ENCODE results near the gene RBM18.
A peak's percentile ranks its signal among the peaks of the same experiment; 100 is the strongest.

Gene RBM18

DNA sequence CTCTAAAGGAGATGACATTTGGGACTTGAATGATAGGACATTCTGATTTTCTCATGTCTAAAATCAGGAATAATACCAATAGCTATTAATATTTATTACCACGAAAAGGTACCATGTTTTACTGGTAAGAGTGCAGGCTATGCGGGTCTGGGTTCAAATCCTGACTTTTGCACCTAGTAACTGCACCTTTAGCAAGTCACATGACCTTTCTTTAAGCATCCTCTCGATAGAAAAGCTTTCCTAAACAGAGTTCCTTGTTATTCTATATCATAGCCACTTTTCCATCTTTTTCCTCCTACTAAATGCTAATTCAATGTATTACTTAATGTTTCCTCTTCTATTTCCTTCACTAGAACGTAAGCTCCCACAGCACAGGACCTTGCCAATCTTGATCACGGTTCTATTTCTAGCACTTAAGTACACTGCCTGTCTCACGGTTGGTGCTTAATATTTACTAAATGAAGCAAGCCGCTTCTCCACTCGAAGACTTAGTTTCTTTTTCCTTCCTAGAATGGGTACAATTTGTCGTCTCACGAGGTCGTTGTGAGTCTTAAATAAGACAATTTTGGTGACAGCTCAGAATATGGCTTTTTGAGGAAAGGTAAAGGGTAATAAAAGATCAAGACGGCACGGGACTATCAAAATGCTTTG, 816 bp downstream of the RBM18 start:
- no peak for DNase-seq (ENCODE audit: low read depth, low spot score)

DNA sequence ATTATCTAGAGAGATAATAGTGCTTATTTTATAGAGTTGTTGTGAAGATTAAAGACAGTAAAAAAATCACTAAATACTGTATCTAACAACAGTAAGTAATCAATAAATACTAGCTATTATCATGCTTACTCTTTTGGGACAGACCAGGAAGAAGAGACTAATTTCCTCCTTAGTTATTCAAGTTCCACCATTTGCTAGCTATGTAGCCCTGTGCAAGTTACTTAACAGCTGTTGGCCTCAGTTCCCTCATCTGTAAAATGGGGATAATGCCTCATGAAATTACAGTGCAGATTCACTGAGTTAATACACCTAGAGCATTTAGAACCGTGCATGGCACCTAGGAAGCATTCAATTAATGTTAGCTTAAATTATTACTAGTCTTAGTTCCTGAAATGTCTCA, 2.6 kb downstream of the RBM18 start:
- DNase-seq (ENCODE audit: low read depth, low spot score) = no peak
- H3K4me3 ChIP-seq (ENCODE audit: low read length) = no peak overlapping the region

More for the DNA sequence above, 816 bp downstream of the RBM18 start:
- peak overlapping the region; percentile 69 for H3K4me3 ChIP-seq (ENCODE audit: low read length)

DNA sequence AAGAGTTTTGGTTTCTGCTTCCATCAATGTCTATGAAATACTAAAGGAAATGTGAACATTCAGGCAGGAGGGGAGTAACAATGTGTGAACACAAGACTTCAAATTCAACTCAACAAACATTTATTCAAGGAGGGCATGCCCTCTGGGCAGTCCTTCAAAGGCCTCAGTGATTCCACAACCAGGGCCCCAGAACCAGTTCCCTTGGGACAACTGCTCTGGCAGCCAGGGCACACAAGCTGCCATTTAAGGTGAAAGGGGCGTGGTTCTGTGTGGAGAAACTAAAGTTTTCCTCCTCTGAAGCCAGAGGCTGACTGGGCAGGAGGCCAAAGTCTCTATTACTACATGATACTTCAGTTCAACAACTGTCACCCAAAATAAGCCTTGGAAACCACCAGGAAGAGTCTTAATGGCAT, 3.2 kb downstream of the RBM18 start:
- no peak overlapping the region for H3K4me3 ChIP-seq (ENCODE audit: low read length)
- no peak for DNase-seq (ENCODE audit: low read depth, low spot score)

DNA sequence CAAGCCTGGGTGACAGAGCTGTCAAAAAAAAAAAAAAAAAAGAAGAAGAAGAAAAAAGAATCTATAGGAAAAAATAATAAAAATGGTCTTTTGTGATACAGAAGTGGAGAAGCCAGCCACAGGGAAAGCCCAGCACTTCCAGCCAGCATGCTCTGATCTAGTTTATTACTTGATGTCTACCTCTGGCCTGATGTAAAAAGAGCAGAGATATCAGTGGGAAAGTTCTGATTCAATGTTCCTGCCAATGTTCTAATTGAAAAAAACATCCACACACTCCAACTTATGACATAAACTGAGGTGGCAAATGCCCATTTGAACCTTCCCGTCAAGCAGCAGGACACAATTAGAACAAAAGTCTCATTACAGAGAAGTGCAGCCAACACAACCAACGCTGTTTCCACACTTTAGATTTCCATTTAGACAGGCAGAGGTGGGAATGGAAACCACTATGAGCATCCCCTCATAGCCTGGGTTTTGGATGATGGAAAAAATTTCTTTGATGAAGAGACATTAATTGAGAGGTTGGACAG, 5.7 kb downstream of the RBM18 start:
- no peak for DNase-seq (ENCODE audit: low read depth, low spot score)
- no peak overlapping the region for H3K4me3 ChIP-seq (ENCODE audit: low read length)

DNA sequence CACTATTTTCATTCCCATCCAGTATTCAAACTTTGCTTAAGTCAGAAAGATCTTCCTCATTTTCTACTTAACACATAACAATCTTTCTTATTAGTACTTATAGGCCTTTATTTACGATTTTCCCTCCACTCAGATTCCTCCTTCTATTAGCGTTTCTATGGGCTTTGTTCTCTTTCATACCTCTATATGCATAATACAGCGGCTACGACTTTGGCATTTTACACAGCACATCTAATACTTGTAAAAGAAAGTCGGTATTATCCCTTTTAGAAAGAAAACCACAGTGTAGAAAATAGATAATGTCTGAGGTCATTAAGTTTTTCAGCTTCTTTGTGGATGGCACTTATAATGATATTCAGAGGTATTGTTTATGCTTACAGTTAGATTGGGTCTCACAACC, 8.4 kb downstream of the RBM18 start:
- DNase-seq (ENCODE audit: low read depth, low spot score) = no peak

DNA sequence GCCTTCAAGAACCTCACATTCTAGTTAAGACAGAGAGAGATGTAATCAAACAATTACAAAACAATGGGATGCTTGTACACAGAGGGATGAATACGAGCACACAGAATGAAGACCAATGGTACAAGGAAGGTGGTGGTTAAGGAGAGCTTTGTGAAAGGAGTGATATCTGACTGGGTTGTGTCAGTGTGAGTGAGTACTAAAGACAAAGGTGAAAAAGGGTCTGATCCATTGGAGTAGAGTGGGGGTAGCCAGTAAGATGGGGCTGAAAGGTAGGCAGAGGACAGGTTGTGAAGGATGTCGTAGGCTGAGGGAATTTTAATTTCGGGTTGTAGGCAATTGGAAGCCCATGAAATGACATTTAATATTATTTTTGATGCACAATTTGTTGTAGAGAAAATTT, 9.9 kb downstream of the RBM18 start:
- no peak for DNase-seq (ENCODE audit: low read depth, low spot score)
- H3K4me3 ChIP-seq (ENCODE audit: low read length) = no peak overlapping the region

More for the DNA sequence above, 8.4 kb downstream of the RBM18 start:
- no peak overlapping the region for H3K4me3 ChIP-seq (ENCODE audit: low read length)

DNA sequence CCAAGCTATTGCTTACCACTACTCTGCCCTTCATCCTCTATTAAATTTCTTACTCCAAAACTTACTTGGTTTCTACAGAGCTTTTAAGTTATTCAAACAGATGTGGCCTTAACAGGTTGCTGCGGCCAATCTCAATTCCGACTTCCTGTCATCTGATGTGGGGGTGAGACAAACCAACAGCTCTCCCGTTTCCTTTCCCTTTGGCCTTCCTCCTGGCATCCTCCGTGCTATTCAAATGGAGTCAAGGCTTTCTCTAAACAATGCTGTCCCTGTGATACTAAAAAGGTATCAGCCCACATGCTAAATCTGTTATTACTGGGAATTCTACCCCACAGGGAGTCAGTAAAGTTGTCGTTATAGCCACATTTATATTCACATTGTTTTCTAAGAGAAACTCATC, 11.8 kb downstream of the RBM18 start:
- no peak for DNase-seq (ENCODE audit: low read depth, low spot score)
- no peak overlapping the region for H3K4me3 ChIP-seq (ENCODE audit: low read length)

DNA sequence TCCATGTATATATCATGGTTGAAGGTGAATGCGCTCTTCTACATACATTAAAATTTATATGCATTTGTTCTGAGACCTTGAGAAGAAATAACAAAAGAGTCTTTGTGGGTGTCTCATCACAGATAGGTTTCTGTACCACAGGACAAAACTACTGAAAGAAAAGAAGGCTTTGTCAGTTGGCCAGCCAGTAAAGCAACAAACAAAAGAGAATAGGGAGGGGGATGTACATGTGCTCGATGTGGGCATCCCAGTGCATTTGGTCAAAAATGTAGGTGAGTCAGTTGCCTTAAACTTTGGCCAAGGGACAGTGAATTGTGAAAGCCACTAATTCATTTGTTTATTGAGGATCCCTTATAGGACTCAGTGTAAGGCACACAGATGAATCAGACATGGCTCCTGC, 13.3 kb downstream of the RBM18 start:
- no peak overlapping the region for H3K4me3 ChIP-seq (ENCODE audit: low read length)
- DNase-seq (ENCODE audit: low read depth, low spot score) = no peak

DNA sequence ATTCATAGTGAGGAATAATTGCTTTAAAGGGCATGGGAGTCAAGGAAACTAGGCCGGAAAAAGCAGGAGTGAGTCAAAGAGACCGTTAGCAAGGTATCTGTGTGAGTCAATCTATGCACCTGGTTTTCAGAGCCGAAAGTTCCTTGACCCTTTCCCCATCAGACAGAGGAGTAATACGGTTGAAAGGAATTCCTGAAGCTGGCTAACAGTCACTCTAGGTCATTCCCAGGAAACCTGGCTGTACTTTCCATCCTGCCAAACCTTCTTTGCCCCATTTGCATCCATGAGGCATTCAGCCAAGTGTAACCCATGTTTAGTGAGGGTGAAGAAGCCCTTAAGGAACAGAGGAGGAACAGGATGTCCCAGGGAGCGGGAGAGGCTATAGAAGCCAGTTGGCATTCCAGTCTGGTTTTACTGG, 16.2 kb downstream of the RBM18 start:
- H3K4me3 ChIP-seq (ENCODE audit: low read length) = no peak overlapping the region
- DNase-seq (ENCODE audit: low read depth, low spot score) = no peak

DNA sequence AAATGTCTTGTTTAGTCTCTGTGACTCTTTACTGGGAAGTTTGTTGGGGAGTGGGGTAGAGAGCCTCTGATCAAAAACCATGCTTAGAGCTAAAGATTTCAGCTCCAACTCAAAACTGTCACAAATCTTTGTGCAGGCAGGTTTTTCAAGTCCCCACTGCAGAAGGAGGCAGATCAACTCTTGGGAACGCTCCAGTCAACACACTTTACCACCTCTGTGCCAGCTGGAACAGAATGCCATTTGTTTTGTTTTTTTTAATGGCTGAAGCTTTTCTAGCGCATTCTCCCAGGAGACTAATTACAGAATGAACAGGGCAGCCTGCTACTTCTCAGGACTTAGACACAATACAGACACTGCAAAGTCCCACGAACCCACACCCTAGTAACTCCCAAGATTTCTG, 18.0 kb downstream of the RBM18 start:
- DNase-seq (ENCODE audit: low read depth, low spot score) = no peak
- no peak overlapping the region for H3K4me3 ChIP-seq (ENCODE audit: low read length)

DNA sequence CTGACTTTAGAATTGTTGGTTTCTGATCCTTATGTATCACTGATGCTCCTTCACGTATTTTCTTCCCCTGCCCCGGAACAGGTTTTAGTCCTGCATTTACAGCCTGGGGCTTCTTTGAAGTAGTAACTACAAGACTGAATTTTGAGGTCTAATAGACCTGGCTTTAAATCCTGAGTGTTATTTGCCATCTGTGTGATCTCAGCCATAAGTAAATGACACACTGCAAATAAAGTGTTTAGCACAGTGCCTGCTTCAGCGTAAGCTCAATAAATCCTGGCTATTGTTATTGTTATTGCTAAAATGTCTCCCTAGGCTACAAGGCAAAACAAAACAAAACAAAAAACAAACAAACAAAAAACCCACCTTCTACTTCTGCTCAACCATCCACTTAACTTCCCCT, 20.3 kb downstream of the RBM18 start:
- H3K4me3 ChIP-seq (ENCODE audit: low read length) = no peak overlapping the region
- DNase-seq (ENCODE audit: low read depth, low spot score) = no peak

DNA sequence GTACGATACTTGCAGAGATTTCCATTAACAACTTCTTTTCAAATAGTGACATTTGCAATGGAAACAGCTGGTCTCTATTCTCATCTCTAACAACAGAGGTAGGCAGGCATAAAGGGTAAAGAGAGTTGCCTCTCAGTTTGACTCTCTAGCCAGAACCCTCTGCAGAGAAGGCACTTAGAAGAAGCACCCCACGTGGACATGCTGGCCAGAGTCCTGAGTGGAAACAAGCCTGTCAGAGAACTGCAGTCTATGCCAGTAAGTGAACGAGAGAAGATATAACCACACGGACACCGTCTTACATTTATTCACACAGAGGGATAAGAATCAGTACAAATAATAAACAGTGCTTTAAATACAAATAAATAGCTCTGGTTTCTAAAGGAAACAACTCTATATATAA, 24.9 kb downstream of the RBM18 start:
- no peak for DNase-seq (ENCODE audit: low read depth, low spot score)
- H3K4me3 ChIP-seq (ENCODE audit: low read length) = no peak overlapping the region

DNA sequence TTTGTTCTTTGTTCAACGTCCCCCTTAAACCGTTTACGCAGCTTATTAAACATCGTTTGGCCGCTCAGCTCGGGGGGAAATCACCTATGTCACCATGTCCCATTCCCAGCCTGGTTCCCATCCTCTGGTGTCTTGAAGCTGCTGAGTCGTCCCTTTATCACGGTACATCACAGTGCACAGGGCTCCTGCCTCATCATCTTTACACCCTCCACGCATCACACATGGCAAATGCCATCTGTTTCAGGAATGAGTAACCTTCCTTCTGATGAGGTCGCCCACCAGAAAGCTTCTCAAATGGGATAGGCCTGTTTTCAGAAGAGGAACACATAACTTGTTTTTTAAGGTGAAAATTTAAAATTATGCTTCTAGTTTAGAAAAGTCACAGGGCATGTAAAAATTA, 28.0 kb downstream of the RBM18 start:
- no peak overlapping the region for H3K4me3 ChIP-seq (ENCODE audit: low read length)
- no peak for DNase-seq (ENCODE audit: low read depth, low spot score)

DNA sequence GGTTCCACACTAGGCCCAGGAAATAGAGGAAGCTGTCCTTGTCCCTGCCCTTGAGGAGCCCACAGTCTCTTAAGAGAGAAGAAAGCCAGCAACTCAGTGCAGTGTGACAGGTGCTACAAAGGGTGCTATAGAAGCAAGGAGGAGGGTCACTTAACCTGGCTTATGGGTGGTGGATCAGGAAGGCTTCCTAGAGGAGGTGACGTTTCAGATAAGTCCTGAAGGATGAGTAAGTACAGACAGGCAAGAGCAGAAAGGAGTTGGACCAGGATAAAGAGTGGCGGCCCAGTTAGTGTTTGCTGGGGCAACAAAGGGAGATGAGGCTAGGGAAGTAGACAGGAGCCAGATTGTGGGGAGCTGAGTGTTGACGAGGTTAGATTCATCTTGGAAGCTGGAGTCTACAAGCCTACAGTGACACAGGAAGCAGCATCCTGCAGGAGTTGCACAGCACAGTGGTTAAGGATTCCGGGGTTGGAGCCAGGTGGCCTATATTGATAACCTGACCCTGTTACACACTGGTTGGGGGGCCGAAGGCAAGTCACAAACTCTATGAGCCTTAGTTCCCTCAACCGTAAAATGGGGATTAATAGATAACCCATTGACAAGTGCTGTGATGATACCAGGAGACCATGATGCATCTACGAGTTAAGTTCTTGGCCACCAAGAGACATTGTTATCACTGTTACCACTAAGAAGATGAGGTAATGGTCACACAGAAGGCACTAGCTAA, 30.5 kb downstream of the RBM18 start:
- H3K4me3 ChIP-seq (ENCODE audit: low read length) = no peak overlapping the region
- DNase-seq (ENCODE audit: low read depth, low spot score) = no peak

DNA sequence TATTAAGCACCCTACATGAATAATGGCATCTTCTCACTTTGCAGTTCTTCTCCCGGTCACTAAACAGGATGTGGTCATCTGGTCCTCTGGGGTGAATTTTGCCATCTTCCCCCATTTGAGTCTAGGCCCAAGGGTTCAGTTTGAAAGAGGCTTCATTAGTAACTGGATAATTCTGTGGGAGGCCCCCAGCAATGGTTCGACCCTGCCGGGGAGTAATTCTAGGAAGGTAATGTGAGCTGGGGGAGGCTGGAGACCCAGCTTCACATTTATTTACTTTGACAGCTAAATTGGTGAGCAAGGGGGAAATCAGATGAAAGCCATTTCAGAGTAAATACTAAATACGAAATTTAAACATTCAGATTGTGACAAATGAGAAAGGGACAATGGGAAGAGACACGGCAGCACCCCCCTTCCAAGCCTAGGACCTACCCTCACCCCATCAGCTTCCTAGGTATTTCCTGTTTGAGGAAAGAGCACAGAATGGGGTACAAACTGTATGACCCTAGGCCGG, 31.8 kb downstream of the RBM18 start:
- no peak for DNase-seq (ENCODE audit: low read depth, low spot score)
- no peak overlapping the region for H3K4me3 ChIP-seq (ENCODE audit: low read length)

DNA sequence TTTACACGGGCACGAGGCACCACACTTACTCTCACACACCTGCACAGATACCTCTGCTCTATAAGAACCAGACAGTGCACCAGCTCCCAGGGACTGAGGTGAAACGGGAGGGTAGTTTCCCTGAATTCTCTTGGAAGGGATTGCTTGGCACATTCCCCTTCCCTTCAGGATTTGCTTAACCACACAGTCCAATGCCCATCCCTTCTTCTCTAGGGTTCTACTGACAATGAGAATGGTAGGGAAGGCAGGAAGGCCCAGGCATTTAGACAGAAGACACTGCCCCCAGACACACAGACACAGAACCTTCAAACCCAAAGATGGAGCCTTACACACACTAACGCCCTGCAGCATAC, 35.2 kb downstream of the RBM18 start:
- DNase-seq (ENCODE audit: low read depth, low spot score) = no peak
- no peak overlapping the region for H3K4me3 ChIP-seq (ENCODE audit: low read length)

DNA sequence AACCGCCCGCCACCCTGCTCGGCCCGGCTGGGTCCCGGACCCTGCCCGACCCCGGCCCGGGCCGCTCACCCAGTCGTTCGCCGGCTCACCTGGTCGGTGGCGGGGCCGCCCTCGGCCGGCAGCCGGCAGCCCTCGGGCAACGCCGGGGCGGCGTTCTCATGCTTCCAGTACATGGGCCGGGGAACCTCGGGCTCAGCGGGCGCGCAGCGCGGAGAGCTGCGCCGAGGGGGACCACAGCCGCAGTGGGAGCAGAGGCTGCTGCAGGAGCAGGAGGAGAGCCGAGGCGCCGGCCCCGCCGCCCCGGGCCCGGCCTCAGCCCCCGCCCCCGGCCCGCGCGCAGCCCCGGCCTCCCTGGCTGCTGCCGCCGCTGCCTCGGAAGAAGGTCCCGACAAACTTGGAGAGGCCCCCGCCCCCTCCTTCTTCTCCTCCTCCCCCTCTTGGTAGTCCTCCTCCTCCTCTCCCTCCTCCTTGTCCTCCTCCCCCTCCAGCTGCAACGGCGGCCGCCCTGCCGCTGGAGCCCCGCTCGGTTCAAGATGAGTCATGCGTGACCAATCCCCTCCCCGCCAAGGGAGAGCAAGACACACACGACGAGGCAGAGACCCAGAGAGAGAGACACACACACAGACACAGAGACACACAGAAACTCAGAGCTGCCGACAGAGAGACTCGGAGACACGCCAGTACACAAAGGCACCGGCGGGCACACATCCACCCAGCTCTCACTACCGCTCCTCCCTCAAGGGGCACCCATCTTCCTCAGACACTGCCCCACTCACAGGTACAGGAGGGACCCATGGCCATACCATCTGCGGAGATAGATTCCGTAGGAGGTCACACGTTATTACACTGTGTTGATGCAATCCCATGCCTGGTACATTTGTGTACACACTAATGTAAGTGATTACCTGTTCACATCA, 35.8 kb downstream of the RBM18 start, which contains the start of gene LHX6:
LHX6 (minus strand) TSS at position 390 of the 917 bp plus-strand sequence; CDS start at position 173, 217 bp downstream.
- H3K4me3 ChIP-seq (ENCODE audit: low read length) = no peak within 1 kb of the TSS
- DNase-seq (ENCODE audit: low read depth, low spot score) = no peak

DNA sequence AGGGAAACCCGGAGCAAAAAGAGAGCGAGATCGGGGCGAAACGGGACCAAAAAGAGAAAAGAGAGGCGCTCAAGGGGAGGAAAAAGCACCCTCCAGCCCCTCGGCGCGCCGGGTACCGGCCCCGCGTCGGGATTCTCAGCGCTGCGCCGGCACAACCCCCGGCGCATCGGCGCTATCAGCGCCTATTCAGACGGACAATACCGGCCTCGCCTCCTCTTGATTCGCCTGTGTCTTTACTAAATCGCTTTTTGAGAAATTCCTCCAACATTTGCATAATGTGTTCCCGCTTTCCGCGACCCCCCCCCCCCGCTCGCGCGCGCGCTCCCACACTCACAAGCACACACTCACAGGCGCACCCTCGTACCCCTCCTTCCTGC, 36.5 kb downstream of the RBM18 start:
- no peak for DNase-seq (ENCODE audit: low read depth, low spot score)
- H3K4me3 ChIP-seq (ENCODE audit: low read length) = no peak overlapping the region

DNA sequence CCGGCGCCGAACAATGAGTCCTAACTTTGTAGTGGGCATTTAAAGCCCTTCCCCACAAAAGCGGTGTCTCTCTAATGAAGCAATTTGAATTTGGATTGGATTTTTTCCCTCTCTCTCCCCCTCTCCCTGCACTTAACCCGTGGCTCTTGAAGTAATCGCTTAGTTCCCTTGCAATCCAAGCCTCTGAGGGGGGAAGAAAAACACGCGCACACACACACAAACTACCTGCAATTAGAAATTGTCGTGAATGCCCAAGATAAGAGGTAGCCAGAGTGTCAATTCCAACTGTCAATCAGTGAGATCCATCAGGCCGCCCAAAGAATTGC, 37.1 kb downstream of the RBM18 start:
- DNase-seq (ENCODE audit: low read depth, low spot score) = no peak
- no peak overlapping the region for H3K4me3 ChIP-seq (ENCODE audit: low read length)
